A549 (cell line): ENCODE measurements around the gene RPTOR.

Source experiments
- BHLHE40 ChIP-seq: IDR thresholded peaks from 2 replicates; pipeline ENCODE4 v1.6.1; 2012; ENCODE audit warnings: low read depth, low read length, inconsistent platforms
- CHD2 ChIP-seq: fragments of 150-350 bp; IDR thresholded peaks from 2 replicates; pipeline ENCODE4 v1.6.1; 2014; ENCODE audit warnings: low read length; ENCODE audit not compliant: partially characterized antibody
- EP300 ChIP-seq, 2 experiments: fragments of >200 bp; sonication (Bioruptor Twin); formaldehyde crosslinking; IDR thresholded peaks; 2 replicates in 1 of 2; 3 replicates in 1 of 2; pipeline ENCODE4 v1.6.1; 2016 to 2017
- HOXB13 ChIP-seq: fragments of 250-450 bp; sonication (Bioruptor Pico); IDR thresholded peaks from 2 replicates; pipeline ENCODE4 v1.5.0; 2020; ENCODE audit warnings: low read depth, mild to moderate bottlenecking, moderate library complexity
- POLR2A ChIP-seq: IDR thresholded peaks from 2 replicates; pipeline ENCODE4 v1.6.1; 2012; ENCODE audit warnings: mild to moderate bottlenecking, low read length
- TF ChIP-seq, protein P1 (sequence below): fragments of 150-350 bp; IDR thresholded peaks from 2 replicates; pipeline ENCODE4 v1.6.1; 2014; ENCODE audit warnings: low read depth, mild to moderate bottlenecking, low read length
- TF ChIP-seq, protein P2 (sequence below): fragments of >200 bp; sonication (Bioruptor Twin); formaldehyde crosslinking; IDR thresholded peaks from 3 replicates; pipeline ENCODE4 v1.5.1; 2016
- TF ChIP-seq, protein P3 (sequence below): fragments of 200-600 bp; sonication (generic); IDR thresholded peaks from 2 replicates; pipeline ENCODE4 v1.6.1; 2016; ENCODE audit warnings: antibody characterized with exemption, mild to moderate bottlenecking, moderate library complexity
- TF ChIP-seq, protein P4 (sequence below): IDR thresholded peaks from 2 replicates; pipeline ENCODE4 v1.6.1; 2012; ENCODE audit warnings: low read depth, borderline replicate concordance

DNA sequence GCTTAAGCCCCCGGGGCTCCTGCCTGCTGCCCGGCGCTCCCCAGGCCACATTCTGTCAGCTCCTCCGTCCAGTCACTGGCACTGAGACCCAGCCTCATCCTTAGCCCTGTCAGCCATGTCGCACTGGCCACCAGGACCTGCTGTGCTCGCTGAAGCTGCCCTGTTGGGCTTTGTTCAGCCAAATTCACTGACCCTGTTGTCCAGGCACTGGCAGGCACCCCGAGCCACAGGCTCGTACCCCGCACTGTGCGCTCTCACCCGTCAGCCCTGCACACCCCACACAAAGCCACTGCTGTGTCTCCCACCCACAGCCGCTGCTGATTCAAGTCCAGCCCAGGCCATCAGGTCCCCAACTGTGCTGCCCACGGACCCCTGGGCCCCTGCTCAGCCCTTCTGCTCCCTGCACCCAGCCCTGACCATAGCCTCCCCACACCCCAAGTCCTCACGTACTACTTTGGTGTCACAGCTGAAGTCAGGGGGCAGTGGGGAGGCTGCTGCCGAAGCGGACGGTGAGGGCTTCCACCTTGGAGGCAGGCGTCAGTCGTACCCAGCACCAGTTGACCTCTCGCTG is 315.5 kb downstream of the RPTOR start:
- TF ChIP-seq, protein P1, sequence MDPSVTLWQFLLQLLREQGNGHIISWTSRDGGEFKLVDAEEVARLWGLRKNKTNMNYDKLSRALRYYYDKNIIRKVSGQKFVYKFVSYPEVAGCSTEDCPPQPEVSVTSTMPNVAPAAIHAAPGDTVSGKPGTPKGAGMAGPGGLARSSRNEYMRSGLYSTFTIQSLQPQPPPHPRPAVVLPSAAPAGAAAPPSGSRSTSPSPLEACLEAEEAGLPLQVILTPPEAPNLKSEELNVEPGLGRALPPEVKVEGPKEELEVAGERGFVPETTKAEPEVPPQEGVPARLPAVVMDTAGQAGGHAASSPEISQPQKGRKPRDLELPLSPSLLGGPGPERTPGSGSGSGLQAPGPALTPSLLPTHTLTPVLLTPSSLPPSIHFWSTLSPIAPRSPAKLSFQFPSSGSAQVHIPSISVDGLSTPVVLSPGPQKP, result no peak
- no peak for TF ChIP-seq POLR2A
- TF ChIP-seq HOXB13, result no peak
- no peak for TF ChIP-seq EP300 (IDR thresholded peaks at IDR 0.05)
- TF ChIP-seq, protein P2, sequence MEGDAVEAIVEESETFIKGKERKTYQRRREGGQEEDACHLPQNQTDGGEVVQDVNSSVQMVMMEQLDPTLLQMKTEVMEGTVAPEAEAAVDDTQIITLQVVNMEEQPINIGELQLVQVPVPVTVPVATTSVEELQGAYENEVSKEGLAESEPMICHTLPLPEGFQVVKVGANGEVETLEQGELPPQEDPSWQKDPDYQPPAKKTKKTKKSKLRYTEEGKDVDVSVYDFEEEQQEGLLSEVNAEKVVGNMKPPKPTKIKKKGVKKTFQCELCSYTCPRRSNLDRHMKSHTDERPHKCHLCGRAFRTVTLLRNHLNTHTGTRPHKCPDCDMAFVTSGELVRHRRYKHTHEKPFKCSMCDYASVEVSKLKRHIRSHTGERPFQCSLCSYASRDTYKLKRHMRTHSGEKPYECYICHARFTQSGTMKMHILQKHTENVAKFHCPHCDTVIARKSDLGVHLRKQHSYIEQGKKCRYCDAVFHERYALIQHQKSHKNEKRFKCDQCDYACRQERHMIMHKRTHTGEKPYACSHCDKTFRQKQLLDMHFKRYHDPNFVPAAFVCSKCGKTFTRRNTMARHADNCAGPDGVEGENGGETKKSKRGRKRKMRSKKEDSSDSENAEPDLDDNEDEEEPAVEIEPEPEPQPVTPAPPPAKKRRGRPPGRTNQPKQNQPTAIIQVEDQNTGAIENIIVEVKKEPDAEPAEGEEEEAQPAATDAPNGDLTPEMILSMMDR, result no peak
- TF ChIP-seq, protein P3, sequence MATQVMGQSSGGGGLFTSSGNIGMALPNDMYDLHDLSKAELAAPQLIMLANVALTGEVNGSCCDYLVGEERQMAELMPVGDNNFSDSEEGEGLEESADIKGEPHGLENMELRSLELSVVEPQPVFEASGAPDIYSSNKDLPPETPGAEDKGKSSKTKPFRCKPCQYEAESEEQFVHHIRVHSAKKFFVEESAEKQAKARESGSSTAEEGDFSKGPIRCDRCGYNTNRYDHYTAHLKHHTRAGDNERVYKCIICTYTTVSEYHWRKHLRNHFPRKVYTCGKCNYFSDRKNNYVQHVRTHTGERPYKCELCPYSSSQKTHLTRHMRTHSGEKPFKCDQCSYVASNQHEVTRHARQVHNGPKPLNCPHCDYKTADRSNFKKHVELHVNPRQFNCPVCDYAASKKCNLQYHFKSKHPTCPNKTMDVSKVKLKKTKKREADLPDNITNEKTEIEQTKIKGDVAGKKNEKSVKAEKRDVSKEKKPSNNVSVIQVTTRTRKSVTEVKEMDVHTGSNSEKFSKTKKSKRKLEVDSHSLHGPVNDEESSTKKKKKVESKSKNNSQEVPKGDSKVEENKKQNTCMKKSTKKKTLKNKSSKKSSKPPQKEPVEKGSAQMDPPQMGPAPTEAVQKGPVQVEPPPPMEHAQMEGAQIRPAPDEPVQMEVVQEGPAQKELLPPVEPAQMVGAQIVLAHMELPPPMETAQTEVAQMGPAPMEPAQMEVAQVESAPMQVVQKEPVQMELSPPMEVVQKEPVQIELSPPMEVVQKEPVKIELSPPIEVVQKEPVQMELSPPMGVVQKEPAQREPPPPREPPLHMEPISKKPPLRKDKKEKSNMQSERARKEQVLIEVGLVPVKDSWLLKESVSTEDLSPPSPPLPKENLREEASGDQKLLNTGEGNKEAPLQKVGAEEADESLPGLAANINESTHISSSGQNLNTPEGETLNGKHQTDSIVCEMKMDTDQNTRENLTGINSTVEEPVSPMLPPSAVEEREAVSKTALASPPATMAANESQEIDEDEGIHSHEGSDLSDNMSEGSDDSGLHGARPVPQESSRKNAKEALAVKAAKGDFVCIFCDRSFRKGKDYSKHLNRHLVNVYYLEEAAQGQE, result no peak
- TF ChIP-seq, protein P4, sequence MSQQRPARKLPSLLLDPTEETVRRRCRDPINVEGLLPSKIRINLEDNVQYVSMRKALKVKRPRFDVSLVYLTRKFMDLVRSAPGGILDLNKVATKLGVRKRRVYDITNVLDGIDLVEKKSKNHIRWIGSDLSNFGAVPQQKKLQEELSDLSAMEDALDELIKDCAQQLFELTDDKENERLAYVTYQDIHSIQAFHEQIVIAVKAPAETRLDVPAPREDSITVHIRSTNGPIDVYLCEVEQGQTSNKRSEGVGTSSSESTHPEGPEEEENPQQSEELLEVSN, result no peak
- no peak for TF ChIP-seq CHD2
- no peak for TF ChIP-seq BHLHE40
